HCT116 (cell line): ENCODE results near the gene KCND2. TPM values are rescaled to one million over a fixed set of nuclear protein-coding genes. Genes with fewer than 3 reads are reported as not detected.

Experiments used
- ATAC-seq: fragments of 200-7000 bp; cut with Tn5 transposase; 2 replicates; pipeline ENCODE4 v1.9.1; 2020; ENCODE audit warnings: mild to moderate bottlenecking, moderate library complexity
- Bru-seq: library from RNA; stranded (reverse); fragments of 400-500 nt; gene quantifications from one replicate; lab custom pipeline; 2021; lab: Mats Ljungman, UMichigan
- BruChase-seq, 2 experiments: library from RNA; stranded (reverse); fragments of 400-500 nt; gene quantifications; one replicate each; lab custom pipeline; 2021; lab: Mats Ljungman, UMichigan
- BruUV-seq: library from RNA; stranded (reverse); fragments of 400-500 nt; replicated peaks from 2 replicates; lab custom pipeline; 2021; lab: Mats Ljungman, UMichigan
- CTCF ChIA-PET: fragments of 300-600 bp; sonication (Branson Sonifier 250); formaldehyde crosslinking; loops from one replicate; lab custom pipeline; 2021; ENCODE audit warnings: antibody characterized with exemption; lab: Charles Lee
- POLR2A ChIA-PET: fragments of 300-600, 350-600 bp; sonication (Branson Sonifier 250); formaldehyde crosslinking; loops from one replicate; lab custom pipeline; 2021; ENCODE audit warnings: antibody characterized with exemption; lab: Charles Lee
- RAD21 ChIA-PET, 2 experiments: fragments of 300-600 bp; sonication (Branson Sonifier 250); formaldehyde crosslinking; loops; one replicate each; lab custom pipeline; 2023; ENCODE audit warnings: low total read pairs in 2 of 2; ENCODE audit not compliant: uncharacterized antibody in 2 of 2, unreplicated experiment in 2 of 2, low non-redundant PET in 1 of 2; lab: Charles Lee
- DNase-seq: peaks from one replicate; pipeline ENCODE4 v3.0.0-alpha.2; 2010; ENCODE audit warnings: low read depth, low spot score
- H2AFZ ChIP-seq: fragments of 200-600 bp; shearing (Covaris generic), sonication (generic); 2 replicates; pipeline ENCODE4 v1.6.1; 2017; ENCODE audit warnings: low read depth, mixed run types, mixed read lengths, antibody characterized with exemption, low read length; ENCODE audit not compliant: poor library complexity, severe bottlenecking
- H3K27ac ChIP-seq: 2 replicates; pipeline ENCODE4 v1.5.1; 2012; ENCODE audit warnings: low read depth, low read length
- H3K27me3 ChIP-seq: fragments of 200-600 bp; sonication (generic); 2 replicates; pipeline ENCODE4 v1.6.1; 2016; ENCODE audit warnings: mixed run types, low read length, mixed read lengths; ENCODE audit not compliant: insufficient read depth
- H3K36me3 ChIP-seq, 2 experiments: fragments of 200-500 bp in 1 of 2; fragments of 200-600 bp in 1 of 2; sonication (Bioruptor generic) in 1 of 2; sonication (generic) in 1 of 2; 2 replicates each; pipeline versions ENCODE4 v1.5.1 to v1.6.1; 2014 to 2016; ENCODE audit warnings: low read length in 2 of 2, inconsistent platforms in 1 of 2, mixed read lengths in 1 of 2, mixed run types in 1 of 2; ENCODE audit not compliant: insufficient read depth in 2 of 2, control insufficient read depth in 1 of 2
- H3K4me1 ChIP-seq, 2 experiments: fragments of 200-600 bp in 1 of 2; sonication (generic) in 1 of 2; 2 replicates each; pipeline versions ENCODE4 v1.5.1 to v1.6.1; 2012 to 2017; ENCODE audit warnings: low read length in 2 of 2, inconsistent platforms in 1 of 2, mild to moderate bottlenecking in 1 of 2, mixed read lengths in 1 of 2, mixed run types in 1 of 2, moderate library complexity in 1 of 2; ENCODE audit not compliant: insufficient read depth in 2 of 2, control insufficient read depth in 1 of 2
- H3K4me2 ChIP-seq: fragments of 200-600 bp; sonication (generic); 2 replicates; pipeline ENCODE4 v1.6.1; 2017; ENCODE audit warnings: mixed run types, low read length, mixed read lengths
- H3K4me3 ChIP-seq, 2 experiments: fragments of 200-600 bp in 1 of 2; sonication (generic) in 1 of 2; replicated peaks in 1 of 2; 2 replicates each; pipeline ENCODE4 v1.5.1; 2011 to 2016; ENCODE audit warnings: low read length in 2 of 2, control low read depth in 1 of 2, low read depth in 1 of 2, mild to moderate bottlenecking in 1 of 2, mixed read lengths in 1 of 2, mixed run types in 1 of 2
- H3K79me2 ChIP-seq: fragments of 200-600 bp; sonication (generic); 2 replicates; pipeline ENCODE4 v1.6.1; 2017; ENCODE audit warnings: mild to moderate bottlenecking, mixed run types, low read length, moderate library complexity, mixed read lengths; ENCODE audit not compliant: insufficient read depth
- H3K9ac ChIP-seq: fragments of 200-600 bp; sonication (generic); 2 replicates; pipeline ENCODE4 v1.6.1; 2016; ENCODE audit warnings: low read length, mixed read lengths
- H3K9me2 ChIP-seq: fragments of 200-600 bp; sonication (generic), shearing (Covaris generic); 2 replicates; pipeline ENCODE4 v1.6.1; 2017; ENCODE audit warnings: mixed run types, mild to moderate bottlenecking, moderate library complexity; ENCODE audit not compliant: insufficient read depth
- H3K9me3 ChIP-seq, 2 experiments: fragments of 200-500 bp in 1 of 2; fragments of 200-600 bp in 1 of 2; sonication (Bioruptor generic) in 1 of 2; sonication (generic) in 1 of 2; 2 replicates each; pipeline ENCODE4 v1.6.1; 2014 to 2017; ENCODE audit warnings: low read length in 2 of 2, mixed read lengths in 2 of 2, inconsistent platforms in 1 of 2, low read depth in 1 of 2, mild to moderate bottlenecking in 1 of 2, mixed run types in 1 of 2, moderate library complexity in 1 of 2; ENCODE audit not compliant: control insufficient read depth in 1 of 2, insufficient read depth in 1 of 2
- H4K20me1 ChIP-seq: fragments of 200-600 bp; sonication (generic), shearing (Covaris generic); 2 replicates; pipeline ENCODE4 v1.6.1; 2017; ENCODE audit warnings: mixed run types, mild to moderate bottlenecking, moderate library complexity; ENCODE audit not compliant: insufficient read depth
- CBX3 ChIP-seq: IDR thresholded peaks from 2 replicates; pipeline ENCODE4 v1.6.1; 2012; ENCODE audit warnings: low read depth
- CEBPB ChIP-seq: IDR thresholded peaks from 2 replicates; pipeline ENCODE4 v1.6.1; 2012; ENCODE audit warnings: low read depth
- EGR1 ChIP-seq: IDR thresholded peaks from 2 replicates; pipeline ENCODE4 v1.6.1; 2012; ENCODE audit warnings: low read depth
- ELF1 ChIP-seq: IDR thresholded peaks from 2 replicates; pipeline ENCODE4 v1.6.1; 2012; ENCODE audit warnings: low read depth, borderline replicate concordance
- EZH2 ChIP-seq: fragments of 200-600 bp; sonication (generic); IDR thresholded peaks from 2 replicates; pipeline ENCODE4 v1.6.1; 2017; ENCODE audit warnings: antibody characterized with exemption, mixed run types
- EZH2phosphoT487 ChIP-seq: fragments of 200-600 bp; IDR thresholded peaks from 2 replicates; pipeline ENCODE4 v1.6.1; 2018; ENCODE audit warnings: antibody characterized with exemption, borderline replicate concordance
- JUND ChIP-seq: IDR thresholded peaks from 2 replicates; pipeline ENCODE4 v1.6.1; 2012
- POLR2A ChIP-seq: IDR thresholded peaks from 2 replicates; pipeline ENCODE4 v1.7.0; 2011; ENCODE audit warnings: borderline replicate concordance; ENCODE audit not compliant: insufficient read depth, insufficient read length; ENCODE audit errors: extremely low read depth
- SIN3A ChIP-seq: IDR thresholded peaks from 2 replicates; pipeline ENCODE4 v1.6.1; 2012; ENCODE audit warnings: low read depth
- SP1 ChIP-seq: IDR thresholded peaks from 2 replicates; pipeline ENCODE4 v1.6.1; 2012; ENCODE audit warnings: low read depth
- YY1 ChIP-seq: IDR thresholded peaks from 2 replicates; pipeline ENCODE4 v1.6.1; 2011; ENCODE audit warnings: low read length, low read depth, moderate library complexity, mild to moderate bottlenecking; ENCODE audit not compliant: insufficient replicate concordance; ENCODE audit errors: extremely low read depth
- ZBTB33 ChIP-seq: IDR thresholded peaks from 2 replicates; pipeline ENCODE4 v1.6.1; 2011; ENCODE audit warnings: mild to moderate bottlenecking, low read length, moderate library complexity; ENCODE audit not compliant: insufficient replicate concordance; ENCODE audit errors: extremely low read depth
- ZFX ChIP-seq: fragments of 450-650 bp; IDR thresholded peaks from 2 replicates; pipeline ENCODE4 v1.6.1; 2017
- ZNF274 ChIP-seq: fragments of 200-500 bp; sonication (Bioruptor generic); IDR thresholded peaks from 2 replicates; pipeline ENCODE4 v1.6.1; 2014; ENCODE audit warnings: mild to moderate bottlenecking, low read depth, low read length, inconsistent platforms
- intact Hi-C: fragments of 100-400 bp; cut with micrococcal nuclease; formaldehyde crosslinking; loops from 2 replicates; pipeline ENCODE4 v1.10.0; 2022
- long read RNA-seq: library from polyadenylated mRNA; unstranded; transcript quantifications from one replicate; pipeline ENCODE4 v2.0.0, GENCODE V29; 2021; ENCODE audit not compliant: unreplicated experiment
- polyA plus RNA-seq: library from polyadenylated mRNA; unstranded; fragments of >200 nt; gene quantifications from 2 replicates; pipeline ENCODE4 v1.2.1, GENCODE V29; 2012; ENCODE audit warnings: missing spikeins
- total RNA-seq: library from RNA; stranded (reverse); gene quantifications from one replicate; pipeline ENCODE4 v1.2.1, GENCODE V29; 2021; ENCODE audit not compliant: unreplicated experiment
- TF ChIP-seq, protein P1 (sequence below), 3 experiments: fragments of 200-600 bp in 1 of 3; sonication (generic) in 1 of 3; IDR thresholded peaks in 2 of 3; conservative IDR thresholded peaks in 1 of 3; 2 replicates each; pipeline ENCODE4 v1.5.1; 2012 to 2017; ENCODE audit warnings: low read depth in 2 of 3, low read length in 2 of 3, antibody characterized with exemption in 1 of 3, borderline replicate concordance in 1 of 3, control low read depth in 1 of 3, mild to moderate bottlenecking in 1 of 3, mixed read lengths in 1 of 3, mixed run types in 1 of 3, moderate library complexity in 1 of 3; ENCODE audit not compliant: insufficient read depth in 1 of 3

KCND2 gene
- total RNA-seq (0.05 TPM), Bru-seq, nascent RNA (percentile 1 among the genes with signal in this experiment), BruChase-seq, experiment 1, labeled RNA remaining after a 6-hour chase (percentile 2 among the genes with signal in this experiment), BruChase-seq, experiment 2, labeled RNA remaining after a 2-hour chase (percentile 3 among the genes with signal in this experiment)
- polyA plus RNA-seq, result not detected in 2 replicates
- long read RNA-seq, result 0 reads

GRCh38 chr7:120272701-120273475 lies at the start of gene KCND2:
Gene KCND2, plus strand, starts transcription at chr7:120273175.
- Histone ChIP-seq H3K9me2 (no peaks in the 10 kb centered on the region), H3K4me2 (peak within 1 kb of the TSS; percentile 43), H3K27ac (no peak within 1 kb of the TSS), H3K4me3 (no peak within 1 kb of the TSS), H2AFZ (peak within 1 kb of the TSS; percentile 74), H3K9ac (no peak within 1 kb of the TSS), H4K20me1 (no peaks in the 10 kb centered on the region), H3K36me3 (no peaks in the 10 kb centered on the region), H3K4me1 (no peaks in the 10 kb centered on the region), H3K9me3 (no peaks in the 10 kb centered on the region), H3K27me3 (no peaks in the 10 kb centered on the region), H3K79me2 (no peaks in the 10 kb centered on the region)
- TF ChIP-seq SP1, result no peak
- no peak for TF ChIP-seq JUND
- no peak for TF ChIP-seq YY1
- TF ChIP-seq ELF1, result no peak
- POLR2A ChIA-PET, result no interaction called here
- no TSS peak for BruUV-seq
- CTCF ChIA-PET, result no interaction called here
- RAD21 ChIA-PET, result no interaction called here
- ATAC-seq (no peak), DNase-seq (no peak)
- intact Hi-C loops, result loop anchor here (1.0 to 10.0 kb wide), 4 partner anchors 282 to 1358 kb away; no protein-coding TSS in a partner anchor

DNA sequence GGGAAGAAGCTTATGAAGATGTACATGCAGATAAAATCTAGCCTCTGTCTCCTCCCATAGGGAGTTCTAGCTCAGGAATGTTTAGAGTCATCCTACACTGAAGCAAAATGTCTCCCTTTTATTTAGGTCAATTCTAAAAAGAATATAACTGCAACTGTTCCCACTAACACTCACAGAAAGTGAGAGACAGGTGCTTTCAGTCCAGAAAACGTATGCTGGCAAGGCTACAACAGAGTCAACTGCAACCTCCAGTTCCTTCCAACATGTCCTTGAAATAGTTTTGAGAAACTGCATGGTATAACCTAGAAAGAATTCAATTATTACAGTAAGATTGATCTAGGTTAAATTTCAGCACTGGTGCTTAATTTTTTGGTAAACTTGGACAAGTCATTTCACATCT lies 46.8 kb upstream of the KCND2 start:
- no peaks in the 10 kb centered on the region for H3K9me2 ChIP-seq
- RAD21 ChIA-PET, result no interaction called here
- no peak for TF ChIP-seq EGR1
- TF ChIP-seq YY1, result no peak
- TF ChIP-seq SIN3A, result no peak
- no peak for TF ChIP-seq ELF1
- TF ChIP-seq ZFX, result no peak
- TF ChIP-seq ZBTB33, result no peak
- no peak for TF ChIP-seq EZH2
- no peak for TF ChIP-seq EZH2phosphoT487
- no peak for TF ChIP-seq POLR2A
- no peak for TF ChIP-seq CEBPB
- TF ChIP-seq ZNF274, result no peak
- TF ChIP-seq, protein P1, sequence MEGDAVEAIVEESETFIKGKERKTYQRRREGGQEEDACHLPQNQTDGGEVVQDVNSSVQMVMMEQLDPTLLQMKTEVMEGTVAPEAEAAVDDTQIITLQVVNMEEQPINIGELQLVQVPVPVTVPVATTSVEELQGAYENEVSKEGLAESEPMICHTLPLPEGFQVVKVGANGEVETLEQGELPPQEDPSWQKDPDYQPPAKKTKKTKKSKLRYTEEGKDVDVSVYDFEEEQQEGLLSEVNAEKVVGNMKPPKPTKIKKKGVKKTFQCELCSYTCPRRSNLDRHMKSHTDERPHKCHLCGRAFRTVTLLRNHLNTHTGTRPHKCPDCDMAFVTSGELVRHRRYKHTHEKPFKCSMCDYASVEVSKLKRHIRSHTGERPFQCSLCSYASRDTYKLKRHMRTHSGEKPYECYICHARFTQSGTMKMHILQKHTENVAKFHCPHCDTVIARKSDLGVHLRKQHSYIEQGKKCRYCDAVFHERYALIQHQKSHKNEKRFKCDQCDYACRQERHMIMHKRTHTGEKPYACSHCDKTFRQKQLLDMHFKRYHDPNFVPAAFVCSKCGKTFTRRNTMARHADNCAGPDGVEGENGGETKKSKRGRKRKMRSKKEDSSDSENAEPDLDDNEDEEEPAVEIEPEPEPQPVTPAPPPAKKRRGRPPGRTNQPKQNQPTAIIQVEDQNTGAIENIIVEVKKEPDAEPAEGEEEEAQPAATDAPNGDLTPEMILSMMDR (IDR thresholded peaks at IDR 0.05 in 2 of 3, conservative IDR thresholded peaks at IDR 0.05 in 1 of 3; ENCODE audit: borderline replicate concordance in 1 of 3, insufficient read depth in 1 of 3, low read depth in 2 of 3, low read length in 2 of 3), result no peak
- no peak for TF ChIP-seq CBX3
- no peaks in the 10 kb centered on the region for H3K36me3 ChIP-seq
- H3K27ac ChIP-seq, result no peak overlapping the region
- H3K9me3 ChIP-seq, result no peaks in the 10 kb centered on the region
- no peaks in the 10 kb centered on the region for H3K27me3 ChIP-seq
- CTCF ChIA-PET, result no interaction called here
- POLR2A ChIA-PET, result no interaction called here
- H3K4me3 ChIP-seq, result no peak overlapping the region
- no TSS peak for BruUV-seq
- H4K20me1 ChIP-seq, result no peaks in the 10 kb centered on the region
- ATAC-seq (no peak), DNase-seq (no peak)
- no peaks in the 10 kb centered on the region for H3K4me1 ChIP-seq
- H2AFZ ChIP-seq, result no peak overlapping the region
- no peaks in the 10 kb centered on the region for H3K79me2 ChIP-seq
- H3K4me2 ChIP-seq, result no peak overlapping the region
- intact Hi-C loops, result no loop called here
- H3K9ac ChIP-seq, result no peak overlapping the region
